ENCODE measurements around the gene B3GNT3. TPM values are rescaled to one million over a fixed set of nuclear protein-coding genes. Genes with fewer than 3 reads are reported as not detected.

The B3GNT3 gene
- total and polyA plus RNA-seq, 2 of the 13 experiments (the other 11 are each of a cell fraction or from before 2014, with no cell fraction given), result 0.86 to 4.0 TPM

DNA sequence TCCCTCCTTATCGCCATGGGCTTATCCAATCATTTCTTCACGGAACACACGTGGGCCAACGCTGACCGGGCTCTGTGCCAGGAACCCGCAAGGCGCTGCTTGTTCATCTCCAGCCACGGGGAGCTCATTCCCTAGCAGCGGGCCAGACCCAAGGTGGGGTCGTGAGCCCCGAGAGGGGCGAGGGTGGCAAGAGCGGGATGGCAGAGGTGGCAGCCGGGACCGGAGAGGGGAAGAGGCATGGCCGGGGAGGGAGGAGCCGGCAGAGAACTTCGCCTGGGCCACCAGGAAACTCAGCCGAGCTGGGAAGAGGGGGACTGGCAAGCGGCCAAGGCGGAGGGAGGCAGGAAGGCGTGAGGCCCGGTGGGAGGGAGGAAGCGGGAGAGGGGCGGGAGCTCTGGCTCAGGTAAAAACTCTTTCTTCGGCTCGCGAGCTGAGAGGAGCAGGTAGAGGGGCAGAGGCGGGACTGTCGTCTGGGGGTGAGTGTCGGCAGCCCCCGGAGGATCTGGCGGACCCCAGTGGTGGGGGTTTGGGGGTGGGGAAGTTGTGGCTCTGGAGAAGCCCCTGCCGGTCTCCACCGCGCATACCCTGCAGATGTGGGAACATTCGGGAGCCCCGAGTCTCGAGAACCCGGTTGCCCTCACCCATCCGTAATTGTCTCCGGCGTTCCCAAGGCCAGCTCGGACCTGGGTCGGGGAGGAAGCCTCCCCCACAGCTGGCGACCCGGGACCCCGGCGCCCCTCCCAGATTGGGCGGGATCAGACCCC, at the start of gene B3GNT3 (continued):
- TF ChIP-seq ZNF33B (CRISPR knock-in tag; IDR thresholded peaks at IDR 0.05) (0 out of 2 replicates have a peak, but pooled peaks have one; percentile 53), TP53 (CRISPR knock-in tag; conservative IDR thresholded peaks at IDR 0.05) (no peak), TCF7 (IDR thresholded peaks at IDR 0.05; ENCODE audit: low read depth) (no peak), ZNF44 (CRISPR knock-in tag; IDR thresholded peaks at IDR 0.05) (no peak), HIVEP1 (CRISPR knock-in tag; IDR thresholded peaks at IDR 0.05) (peak; percentile 44; the same call in 1 of the 2 replicates), CBX5 (CRISPR knock-in tag; IDR thresholded peaks at IDR 0.05; ENCODE audit: borderline replicate concordance) (no peak), ZNF367 (CRISPR knock-in tag; IDR thresholded peaks at IDR 0.05; ENCODE audit: borderline replicate concordance) (no peak), NR2F1 (CRISPR knock-in tag; IDR thresholded peaks at IDR 0.05) (0 out of 4 replicates have a peak, but pooled peaks of 1 of the 2 experiments have one; percentile 22), PAXIP1 (CRISPR knock-in tag; conservative IDR thresholded peaks at IDR 0.05) (peak; percentile 56), ZXDC (CRISPR knock-in tag; IDR thresholded peaks at IDR 0.05) (no peak), SOX6 (IDR thresholded peaks at IDR 0.05) (no peak), SOX6 (CRISPR knock-in tag; IDR thresholded peaks at IDR 0.05) (peak; percentile 31; the same call in 1 of the 2 replicates), ZBTB43 (CRISPR knock-in tag; conservative IDR thresholded peaks at IDR 0.05) (no peak), NR1H2 (CRISPR knock-in tag; IDR thresholded peaks at IDR 0.05; ENCODE audit: borderline replicate concordance, low read depth) (no peak), ZNF274 (CRISPR knock-in tag; IDR thresholded peaks at IDR 0.05) (peak; percentile 58; the same call in 1 of the 2 replicates), CERS6 (CRISPR knock-in tag; IDR thresholded peaks at IDR 0.05) (no peak), SMC3 (IDR thresholded peaks at IDR 0.05; ENCODE audit: low read length) (no peak)
- TF ChIP-seq, protein P1, sequence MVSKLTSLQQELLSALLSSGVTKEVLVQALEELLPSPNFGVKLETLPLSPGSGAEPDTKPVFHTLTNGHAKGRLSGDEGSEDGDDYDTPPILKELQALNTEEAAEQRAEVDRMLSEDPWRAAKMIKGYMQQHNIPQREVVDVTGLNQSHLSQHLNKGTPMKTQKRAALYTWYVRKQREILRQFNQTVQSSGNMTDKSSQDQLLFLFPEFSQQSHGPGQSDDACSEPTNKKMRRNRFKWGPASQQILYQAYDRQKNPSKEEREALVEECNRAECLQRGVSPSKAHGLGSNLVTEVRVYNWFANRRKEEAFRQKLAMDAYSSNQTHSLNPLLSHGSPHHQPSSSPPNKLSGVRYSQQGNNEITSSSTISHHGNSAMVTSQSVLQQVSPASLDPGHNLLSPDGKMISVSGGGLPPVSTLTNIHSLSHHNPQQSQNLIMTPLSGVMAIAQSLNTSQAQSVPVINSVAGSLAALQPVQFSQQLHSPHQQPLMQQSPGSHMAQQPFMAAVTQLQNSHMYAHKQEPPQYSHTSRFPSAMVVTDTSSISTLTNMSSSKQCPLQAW (CRISPR knock-in tag; IDR thresholded peaks at IDR 0.05), result peak; percentile 76; the same call in 1 of the 2 replicates
- TF ChIP-seq, protein P2, sequence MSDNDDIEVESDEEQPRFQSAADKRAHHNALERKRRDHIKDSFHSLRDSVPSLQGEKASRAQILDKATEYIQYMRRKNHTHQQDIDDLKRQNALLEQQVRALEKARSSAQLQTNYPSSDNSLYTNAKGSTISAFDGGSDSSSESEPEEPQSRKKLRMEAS (IDR thresholded peaks at IDR 0.05), result peak; percentile 66

Data from HepG2 (cell line).